AG10803 (cell line): ENCODE measurements around the gene BLOC1S1.

ENCODE experiments used
- DNase-seq: peaks from one replicate; pipeline ENCODE4 v3.0.0; 2010; ENCODE audit warnings: low read depth
- H3K4me3 ChIP-seq: 2 replicates; pipeline ENCODE4 v1.5.1; 2011; ENCODE audit warnings: mild to moderate bottlenecking, low read length, control low read depth
- CTCF ChIP-seq: conservative IDR thresholded peaks from 2 replicates; pipeline ENCODE4 v1.5.1; 2011; ENCODE audit warnings: mild to moderate bottlenecking, low read length, control low read depth, inconsistent platforms

Gene BLOC1S1

GRCh38 chr12:55694651-55695050, 21.2 kb upstream of the BLOC1S1 start:
- TF ChIP-seq CTCF, result no peak
- H3K4me3 ChIP-seq, result no peak overlapping the region
- no peak for DNase-seq

DNA sequence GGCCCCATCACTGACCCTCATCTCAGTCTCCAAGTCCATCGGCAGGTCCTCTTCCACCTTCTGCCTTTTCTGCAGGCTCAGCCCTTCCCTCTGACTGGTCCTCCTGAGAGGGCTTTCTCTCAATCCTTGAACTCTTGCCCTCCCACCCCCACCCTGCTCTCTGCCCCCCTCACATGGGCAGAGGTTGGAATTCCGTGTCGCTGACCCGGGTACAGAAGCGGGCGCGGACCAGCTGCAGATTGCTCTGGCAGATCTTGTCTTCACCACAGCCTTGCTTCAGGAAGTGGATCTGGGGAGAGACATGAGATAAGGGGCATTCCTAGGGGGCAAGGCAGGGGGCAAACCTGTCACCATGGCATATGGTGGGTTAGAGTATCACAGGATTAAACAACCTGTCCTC, 20.5 kb upstream of the BLOC1S1 start:
- no peak overlapping the region for H3K4me3 ChIP-seq
- no peak for TF ChIP-seq CTCF
- no peak for DNase-seq

DNA sequence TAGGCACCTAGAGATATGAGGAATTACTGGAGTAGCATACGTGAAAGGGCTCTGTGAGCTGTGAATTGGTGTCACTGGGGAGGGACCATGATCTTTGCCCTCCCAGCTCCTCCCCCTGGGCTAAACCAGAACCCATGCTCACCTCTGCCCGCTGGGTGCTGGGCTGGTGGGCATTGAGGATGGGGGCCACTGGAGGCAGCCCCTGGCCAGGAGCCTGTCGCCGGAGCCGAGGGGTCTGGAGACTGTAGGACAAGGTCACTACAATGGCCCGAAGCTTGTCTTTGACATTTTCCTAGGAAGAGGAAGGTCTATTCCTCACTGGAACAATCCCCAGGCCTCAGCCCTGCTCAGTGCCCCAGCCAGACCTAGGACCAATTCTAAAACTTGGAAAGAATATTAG, 19.7 kb upstream of the BLOC1S1 start:
- no peak for DNase-seq

GRCh38 chr12:55696796-55697462, 18.9 kb upstream of the BLOC1S1 start:
- no peak for DNase-seq
- H3K4me3 ChIP-seq, result no peak overlapping the region
- no peak for TF ChIP-seq CTCF

More for the DNA sequence above, 19.7 kb upstream of the BLOC1S1 start:
- no peak for TF ChIP-seq CTCF
- H3K4me3 ChIP-seq, result no peak overlapping the region

- no peak for DNase-seq
- TF ChIP-seq CTCF, result no peak
- H3K4me3 ChIP-seq, result no peak overlapping the region
Measured at GRCh38 chr12:55697686-55698085, 18.2 kb upstream of the BLOC1S1 start.

- no peak overlapping the region for H3K4me3 ChIP-seq
- no peak for TF ChIP-seq CTCF
- no peak for DNase-seq
Measured at GRCh38 chr12:55698241-55698955, 17.4 kb upstream of the BLOC1S1 start.

- DNase-seq, result no peak
- H3K4me3 ChIP-seq, result no peak overlapping the region
- no peak for TF ChIP-seq CTCF
Measured at GRCh38 chr12:55698965-55699364, 16.9 kb upstream of the BLOC1S1 start.
